Tibial nerve (tissue), 4 donors: ENCODE results near the gene STING1. TPM values are rescaled to one million over a fixed set of nuclear protein-coding genes. Genes with fewer than 3 reads are reported as not detected.

Source experiments
- DNase-seq, 2 donors: peaks; one replicate each; pipeline ENCODE4 v3.0.0-alpha.2; 2019; ENCODE audit warnings: low spot score in 2 of 2
- H3K27ac ChIP-seq, 4 donors: fragments of 200-600 bp; sonication (generic) in 3 of 4; one replicate each; pipeline ENCODE4 v1.5.1; 2017 to 2019; ENCODE audit warnings: mild to moderate bottlenecking in 1 of 4
- H3K27me3 ChIP-seq, 2 donors: fragments of 200-600 bp; sonication (generic) in 1 of 2; one replicate each; pipeline versions ENCODE4 v1.5.1 to v1.6.0; 2017 to 2019
- H3K36me3 ChIP-seq, 3 donors: fragments of 200-600 bp; sonication (generic); one replicate each; pipeline ENCODE4 v1.5.1; 2018 to 2019
- H3K4me1 ChIP-seq, 4 donors: fragments of 200-600 bp; sonication (generic) in 3 of 4; one replicate each; pipeline ENCODE4 v1.5.1; 2017 to 2019
- H3K4me3 ChIP-seq, 4 donors: fragments of 200-600 bp; sonication (generic) in 3 of 4; one replicate each; pipeline ENCODE4 v1.5.1; 2017 to 2019; ENCODE audit warnings: mild to moderate bottlenecking in 1 of 4, moderate library complexity in 1 of 4
- H3K9me3 ChIP-seq, 4 donors: fragments of 200-600 bp; sonication (generic) in 3 of 4; one replicate each; pipeline ENCODE4 v1.5.1; 2017 to 2019
- EP300 ChIP-seq, 2 donors: sonication (generic); formaldehyde crosslinking; IDR thresholded peaks; one replicate each; pipeline ENCODE4 v1.6.1; 2017; ENCODE audit warnings: antibody characterized with exemption in 2 of 2, mild to moderate bottlenecking in 1 of 2
- POLR2A ChIP-seq, 2 donors: fragments of 450-650 bp; IDR thresholded peaks; one replicate each; pipeline ENCODE4 v1.6.1; 2017; ENCODE audit warnings: antibody characterized with exemption in 2 of 2, mild to moderate bottlenecking in 2 of 2, moderate library complexity in 2 of 2
- WGBS, 2 donors: methylation state at CpG; one replicate each; pipeline ENCODE4 v1.1.5; 2018; 5-methylcytosine and 5-hydroxymethylcytosine counted together
- small RNA-seq: library from RNA; depleted of rRNA; stranded (forward); fragments of <200 nt; gene quantifications from one replicate; pipeline ENCODE3, GENCODE V24; 2016
- total RNA-seq, 4 donors: library from RNA; depleted of rRNA; stranded (reverse); fragments of >200 nt; gene quantifications; one replicate each; pipeline ENCODE4 v1.1.0, GENCODE V29; 2016
- TF ChIP-seq, protein P1 (sequence below), 5 experiments: fragments of 200-600 bp in 3 of 5; fragments of 450-650 bp in 2 of 5; sonication (generic) in 3 of 5; IDR thresholded peaks; one replicate each; pipeline ENCODE4 v1.5.1; 2016 to 2019; ENCODE audit warnings: antibody characterized with exemption in 5 of 5, mild to moderate bottlenecking in 3 of 5, moderate library complexity in 2 of 5

STING1 gene
- total RNA-seq, 4 donors from 2014 or later, result 48.1 to 102 (median 73.1) TPM

DNA sequence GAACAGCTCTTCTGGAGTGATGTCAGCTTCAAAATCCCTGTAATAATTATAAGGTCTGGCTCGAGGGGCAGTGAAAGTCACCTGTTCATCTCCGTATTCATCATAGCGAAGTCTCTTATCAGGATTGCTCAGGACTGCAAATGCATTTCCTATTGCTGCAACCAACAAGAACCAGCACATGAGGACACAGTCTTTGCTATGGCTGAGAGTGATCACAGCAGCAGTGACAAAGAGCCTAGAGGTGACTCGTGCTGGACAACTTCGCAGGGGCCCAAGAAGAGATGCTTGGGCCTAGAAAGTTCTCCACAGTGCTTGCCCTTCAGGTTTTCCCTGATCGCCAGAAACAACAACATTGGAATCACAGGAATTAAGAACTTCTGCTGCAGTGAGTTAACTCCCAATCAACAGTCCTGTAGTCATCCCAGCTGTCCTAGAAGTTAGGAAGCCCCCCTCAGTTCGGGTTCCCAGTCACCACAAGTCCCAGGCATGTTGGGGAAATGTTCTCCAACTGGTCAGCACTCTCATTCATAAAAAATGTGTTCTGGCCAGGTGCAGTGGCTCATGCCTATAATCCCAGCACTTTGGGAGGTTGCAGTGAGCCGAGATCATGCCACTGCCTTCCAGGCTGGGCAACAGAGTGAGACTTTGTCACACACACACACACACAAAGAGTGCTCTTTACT, 56.2 kb downstream of the STING1 start:
- Histone ChIP-seq H3K27me3 (no peaks in the 10 kb centered on the region), H3K36me3 (peaks cover 0 to 80% (median 0%) of the 10 kb centered on the region in 3 donors), H3K4me1 (no peaks in the 10 kb centered on the region), H3K27ac (no peak overlapping the region), H3K4me3 (no peak overlapping the region), H3K9me3 (no peaks in the 10 kb centered on the region)
- TF ChIP-seq EP300 (IDR thresholded peaks at IDR 0.05) (no peak), POLR2A (IDR thresholded peaks at IDR 0.05) (no peak)
- TF ChIP-seq, protein P1, sequence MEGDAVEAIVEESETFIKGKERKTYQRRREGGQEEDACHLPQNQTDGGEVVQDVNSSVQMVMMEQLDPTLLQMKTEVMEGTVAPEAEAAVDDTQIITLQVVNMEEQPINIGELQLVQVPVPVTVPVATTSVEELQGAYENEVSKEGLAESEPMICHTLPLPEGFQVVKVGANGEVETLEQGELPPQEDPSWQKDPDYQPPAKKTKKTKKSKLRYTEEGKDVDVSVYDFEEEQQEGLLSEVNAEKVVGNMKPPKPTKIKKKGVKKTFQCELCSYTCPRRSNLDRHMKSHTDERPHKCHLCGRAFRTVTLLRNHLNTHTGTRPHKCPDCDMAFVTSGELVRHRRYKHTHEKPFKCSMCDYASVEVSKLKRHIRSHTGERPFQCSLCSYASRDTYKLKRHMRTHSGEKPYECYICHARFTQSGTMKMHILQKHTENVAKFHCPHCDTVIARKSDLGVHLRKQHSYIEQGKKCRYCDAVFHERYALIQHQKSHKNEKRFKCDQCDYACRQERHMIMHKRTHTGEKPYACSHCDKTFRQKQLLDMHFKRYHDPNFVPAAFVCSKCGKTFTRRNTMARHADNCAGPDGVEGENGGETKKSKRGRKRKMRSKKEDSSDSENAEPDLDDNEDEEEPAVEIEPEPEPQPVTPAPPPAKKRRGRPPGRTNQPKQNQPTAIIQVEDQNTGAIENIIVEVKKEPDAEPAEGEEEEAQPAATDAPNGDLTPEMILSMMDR (IDR thresholded peaks at IDR 0.05), result no peak
- no peak for DNase-seq
- 64 to 81% methylated on average over 7 to 8 of the region's 8 CpGs for WGBS, 2 donors

Small RNA genes within 50 kb of the gene (small RNA-seq; reads per million reads assigned to genes)
- gene RNU5B-4P, result not detected

Other genes with a start within 250 kb of the STING1 start
- gene MATR3, start 189.0 kb downstream of the STING1 start, total RNA-seq, result 100 to 1,000 TPM; 147 to 231 (median 196) TPM
- gene PAIP2, start 140.9 kb downstream of the STING1 start, total RNA-seq, result 10 to 100 TPM; 70.6 to 99.2 (median 87.3) TPM
- not detected for gene SLC23A1, start 99.5 kb downstream of the STING1 start, total RNA-seq
- 1 to 10 TPM in 2 of 4 donors, not detected in 2; 2.1 to 2.4 TPM for gene MZB1, start 92.8 kb downstream of the STING1 start, total RNA-seq
- 1 to 10 TPM in 3 of 4 donors, under 1 TPM in 1; 0.63 to 3.6 (median 1.3) TPM for gene PROB1, start 87.7 kb downstream of the STING1 start, total RNA-seq
- gene SPATA24, start 78.7 kb downstream of the STING1 start, total RNA-seq, result 1 to 10 TPM in 2 of 4 donors, not detected in 2; 1.9 to 7.2 TPM
- 10 to 100 TPM in 3 of 4 donors, 1 to 10 TPM in 1; 9.2 to 11.4 (median 10.7) TPM for gene DNAJC18, start 43.2 kb downstream of the STING1 start, total RNA-seq
- gene ECSCR, start 20.0 kb downstream of the STING1 start, total RNA-seq, result 10 to 100 TPM; 12.8 to 41.0 (median 25.9) TPM
- not detected for gene SMIM33, start 11.8 kb downstream of the STING1 start, total RNA-seq
- gene UBE2D2, start 78.6 kb upstream of the STING1 start, total RNA-seq, result 100 to 1,000 TPM in 2 of 4 donors, 10 to 100 TPM in 2; 85.9 to 118 (median 99.7) TPM
- gene CXXC5, start 165.6 kb upstream of the STING1 start, total RNA-seq, result 10 to 100 TPM; 45.0 to 80.4 (median 67.0) TPM